HG02678 (cell line): Measurements from ENCODE around the gene TRIM60.
"Not testable (repeated sequence)": the region's sequence is repeated elsewhere in the genome, so short reads cannot be mapped to it uniquely, and the experiment has no call there.

ENCODE experiments used
- ATAC-seq: cut with Tn5 transposase; IDR thresholded peaks from one replicate; pipeline ENCODE4 v1.9.1; 2021; ENCODE audit warnings: mild to moderate bottlenecking, moderate library complexity; ENCODE audit not compliant: unreplicated experiment

The TRIM60 gene

DNA sequence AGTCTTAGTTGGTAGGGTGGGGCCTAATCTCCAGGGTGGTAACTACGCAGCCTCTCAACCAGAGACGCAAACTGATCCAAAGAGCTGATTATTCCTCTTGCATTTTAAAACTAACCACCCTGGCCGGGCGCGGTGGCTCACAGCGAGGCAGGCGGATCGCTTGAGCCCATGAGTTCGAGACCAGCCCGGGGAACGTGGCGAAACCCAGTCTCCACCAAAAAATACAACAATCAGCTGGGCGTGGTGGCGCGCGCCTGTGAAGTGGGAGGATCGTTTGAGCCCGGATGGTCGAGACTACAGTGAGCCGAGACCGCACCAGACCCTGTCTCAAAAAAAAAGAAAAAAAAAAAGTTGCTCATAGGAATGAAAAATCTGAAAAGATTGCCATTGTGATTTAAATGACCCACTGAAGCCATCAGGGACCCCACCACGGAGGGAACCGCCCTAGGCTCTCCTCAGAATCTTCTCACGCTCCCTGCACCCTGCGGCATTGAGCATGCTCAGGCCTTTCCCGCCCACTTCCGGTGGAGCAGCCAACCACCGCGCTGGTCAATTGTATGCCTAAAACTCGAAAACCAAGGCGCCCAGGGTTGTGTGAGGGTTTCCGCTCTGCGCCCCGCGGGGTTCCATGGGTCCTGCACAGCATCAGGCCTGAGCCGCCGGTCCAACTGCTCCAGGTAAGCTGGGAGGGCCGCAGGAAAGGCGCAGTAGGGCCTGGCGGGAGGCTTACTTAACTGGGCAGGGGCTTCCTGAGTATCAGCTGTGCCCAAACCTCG is at the start of gene TRIM60:
Gene TRIM60 (plus strand): TSS at position 564 of the 776 bp plus-strand sequence. CDS start 8,074 bp downstream, outside the sequence.
- no peak for ATAC-seq

DNA sequence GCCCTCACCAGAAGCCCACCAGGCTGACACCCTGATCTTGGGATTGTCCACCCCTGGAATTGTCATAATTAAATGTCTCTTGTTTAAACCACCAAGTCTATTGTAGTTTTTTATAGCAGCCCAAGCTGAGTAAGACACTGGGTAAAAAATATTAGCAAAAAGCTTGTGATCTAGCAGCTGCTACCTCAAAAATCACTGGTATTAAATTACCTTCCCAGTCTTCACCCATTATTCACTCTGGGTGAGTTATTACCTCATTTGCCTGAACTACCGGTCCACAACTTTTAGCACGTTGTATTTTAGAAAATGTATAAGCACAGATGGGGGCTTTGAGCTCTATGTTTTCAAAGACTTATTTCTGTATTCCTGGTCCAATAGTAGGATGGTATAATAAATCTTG is 42.3 kb upstream of the TRIM60 start:
- ATAC-seq, result no peak

GRCh38 chr4:164990786-164991185 is 41.0 kb upstream of the TRIM60 start:
- ATAC-seq, result not testable (repeated sequence)

DNA sequence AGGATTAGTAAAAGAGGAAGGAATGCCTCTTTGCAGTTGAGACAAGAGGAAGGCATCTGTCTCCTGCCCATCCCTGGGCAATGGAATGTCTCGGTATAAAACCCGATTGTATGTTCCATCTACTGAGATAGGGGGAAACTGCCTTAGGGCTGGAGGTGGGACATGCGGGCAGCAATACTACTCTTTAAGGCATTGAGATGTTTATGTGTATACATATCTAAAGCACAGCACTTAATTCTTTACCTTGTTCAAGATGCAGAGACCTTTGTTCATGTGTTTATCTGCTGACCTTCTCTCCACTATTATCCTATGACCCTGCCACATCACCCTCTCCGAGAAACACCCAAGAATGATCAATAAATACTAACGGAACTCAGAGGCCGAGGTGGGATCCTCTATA is 35.7 kb upstream of the TRIM60 start:
- ATAC-seq, result not testable (repeated sequence)

DNA sequence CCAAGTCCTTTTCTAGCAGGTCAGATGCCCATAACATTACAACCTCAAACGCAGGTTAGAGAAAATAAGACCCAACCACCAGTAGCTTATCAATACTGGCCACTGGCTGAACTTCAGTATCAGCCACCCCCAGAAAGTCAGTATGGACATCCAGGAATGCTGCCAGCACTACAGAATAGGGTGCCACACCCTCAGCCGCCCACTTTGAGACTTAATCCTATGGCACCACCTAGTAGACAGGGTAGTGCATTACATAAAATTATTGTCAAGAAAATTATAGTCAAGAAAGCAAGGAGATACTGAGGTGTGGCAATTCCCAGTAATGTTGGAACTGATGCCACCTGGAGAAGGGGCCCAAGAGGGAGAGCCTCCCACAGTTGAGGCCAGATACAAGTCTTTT is 34.5 kb upstream of the TRIM60 start:
- ATAC-seq, result peak; percentile 47

DNA sequence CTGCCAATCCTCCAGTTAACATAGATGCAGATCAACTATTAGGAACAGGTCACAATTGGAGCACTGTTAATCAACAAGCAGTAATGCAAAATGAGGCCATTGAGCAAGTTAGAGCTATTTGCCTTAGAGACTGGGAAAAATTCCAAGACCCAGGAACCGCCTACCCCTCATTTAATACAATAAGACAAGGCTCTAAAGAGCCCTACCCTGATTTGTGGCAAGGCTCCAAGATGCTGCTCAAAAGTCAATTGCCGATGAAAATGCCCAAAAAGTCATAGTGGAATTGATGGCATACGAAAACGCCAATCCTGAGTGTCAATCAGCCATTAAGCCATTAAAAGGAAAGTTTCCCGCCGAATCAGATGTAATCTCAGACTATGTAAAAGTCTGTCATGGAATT is 33.9 kb upstream of the TRIM60 start:
- ATAC-seq, result no peak

DNA sequence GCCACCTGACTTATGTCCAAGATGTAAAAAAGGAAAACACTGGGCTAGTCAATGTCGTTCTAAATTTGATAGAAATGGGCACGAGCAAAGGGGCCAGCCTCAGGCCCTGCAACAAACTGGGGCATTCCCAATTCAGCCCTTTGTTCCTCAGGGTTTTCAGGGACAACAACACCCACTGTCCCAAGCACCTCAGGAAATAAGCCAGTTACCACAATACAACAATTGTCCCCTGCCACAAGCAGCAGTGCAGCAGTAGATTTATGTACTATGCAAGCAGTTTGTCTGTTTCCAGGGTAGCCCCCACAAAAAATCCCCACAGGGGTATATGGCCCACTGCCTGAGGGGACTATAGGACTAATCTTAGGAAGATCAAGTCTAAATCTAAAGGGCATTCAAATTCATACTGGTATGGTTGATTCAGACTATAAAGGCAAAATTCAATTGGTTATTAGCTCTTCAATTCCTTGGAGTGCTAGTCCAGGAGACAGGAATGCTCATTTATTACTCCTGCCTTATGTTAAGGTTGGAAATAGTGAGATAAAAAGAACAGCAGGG is 33.2 kb upstream of the TRIM60 start:
- ATAC-seq, result not testable (repeated sequence)

DNA sequence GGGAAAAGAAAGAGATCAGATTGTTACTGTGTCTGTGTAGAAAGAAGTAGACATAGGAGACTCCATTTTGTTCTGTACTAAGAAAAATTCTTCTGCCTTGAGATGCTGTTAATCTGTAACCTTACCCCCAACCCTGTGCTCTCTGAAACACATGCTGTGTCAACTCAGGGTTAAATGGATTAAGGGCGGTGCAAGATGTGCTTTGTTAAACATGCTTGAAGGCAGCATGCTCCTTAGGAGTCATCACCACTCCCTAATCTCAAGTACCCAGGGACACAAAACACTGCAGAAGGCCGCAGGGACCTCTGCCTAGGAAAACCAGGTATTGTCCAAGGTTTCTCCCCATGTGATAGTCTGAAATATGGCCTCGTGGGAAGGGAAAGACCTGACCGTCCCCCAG is 29.8 kb upstream of the TRIM60 start:
- ATAC-seq, result not testable (repeated sequence)

GRCh38 chr4:165005352-165005925 is 26.4 kb upstream of the TRIM60 start:
- ATAC-seq, result no peak

DNA sequence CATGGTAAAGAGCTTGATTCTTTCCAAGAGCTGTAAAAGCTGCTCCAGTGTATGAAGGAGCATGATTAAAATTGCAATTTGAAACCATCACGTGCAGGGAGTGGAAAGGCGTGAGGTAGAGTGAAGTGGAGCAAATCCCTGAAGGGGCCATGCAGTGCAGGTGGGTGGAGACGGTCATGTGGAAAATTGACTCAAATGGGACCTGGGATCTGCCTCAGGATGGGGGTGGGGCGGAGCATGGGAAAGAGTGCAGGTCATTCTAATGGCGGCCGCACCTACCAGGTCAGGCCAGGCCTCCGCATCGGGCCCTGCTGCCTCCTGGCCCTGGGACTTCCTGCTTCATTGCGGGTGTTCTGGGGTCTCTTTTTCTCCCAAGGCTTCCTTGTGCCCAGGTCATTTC is 25.3 kb upstream of the TRIM60 start:
- ATAC-seq, result no peak

GRCh38 chr4:165006886-165007285 is 24.9 kb upstream of the TRIM60 start:
- ATAC-seq, result no peak

DNA sequence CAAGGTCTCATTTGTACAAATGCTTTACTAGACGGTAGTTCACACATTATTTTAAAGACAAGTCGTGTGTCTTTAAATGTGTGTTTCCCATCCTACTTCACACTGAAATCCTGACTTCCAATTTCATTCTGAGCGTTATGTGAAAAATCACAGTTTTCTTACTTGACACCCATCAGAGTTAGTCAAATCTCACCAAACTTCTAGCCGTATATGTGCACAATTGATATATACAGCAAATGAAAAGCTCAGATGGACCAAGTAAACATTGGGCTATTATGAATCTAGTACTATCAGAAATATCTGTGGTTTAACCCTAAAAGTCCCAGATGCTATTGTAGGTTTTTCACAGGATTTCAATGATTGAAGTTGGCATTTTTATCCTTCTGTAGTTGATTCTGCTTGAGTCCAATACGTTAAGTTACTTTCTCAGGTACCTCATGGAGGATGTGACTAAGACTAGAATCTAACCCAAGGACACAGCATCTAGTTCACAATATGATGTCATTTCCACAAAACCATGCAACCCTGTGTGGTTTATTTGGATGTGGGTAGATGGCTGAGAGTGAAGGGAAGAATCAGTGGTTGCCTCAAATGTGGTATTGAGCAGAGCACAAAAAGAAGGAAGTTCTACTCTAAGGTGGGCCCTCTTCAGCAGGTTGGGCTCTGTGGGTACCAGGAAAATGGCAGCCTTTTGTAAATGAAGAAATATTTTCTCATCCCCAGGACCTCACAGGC is 22.1 kb upstream of the TRIM60 start:
- no peak for ATAC-seq

DNA sequence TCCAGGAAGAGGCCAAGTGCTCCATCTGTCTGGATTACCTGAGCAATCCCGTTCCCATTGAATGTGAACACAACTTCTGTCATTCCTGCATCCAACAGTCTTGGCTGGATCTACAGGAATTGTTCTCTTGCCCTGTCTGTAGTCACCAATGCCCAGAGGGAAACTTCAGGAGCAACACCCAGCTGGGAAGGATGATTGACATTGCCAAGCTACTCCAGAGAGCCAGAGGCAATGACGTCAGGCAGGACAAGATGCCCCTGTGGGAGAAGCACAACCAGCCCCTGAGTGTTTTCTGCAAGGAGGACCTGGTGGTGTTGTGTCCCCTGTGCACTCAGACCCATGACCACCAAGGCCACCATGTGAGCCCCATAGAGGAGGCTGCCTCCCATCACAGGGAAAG is 21.3 kb upstream of the TRIM60 start:
- ATAC-seq, result no peak

GRCh38 chr4:165010991-165011390 is 20.8 kb upstream of the TRIM60 start:
- no peak for ATAC-seq

DNA sequence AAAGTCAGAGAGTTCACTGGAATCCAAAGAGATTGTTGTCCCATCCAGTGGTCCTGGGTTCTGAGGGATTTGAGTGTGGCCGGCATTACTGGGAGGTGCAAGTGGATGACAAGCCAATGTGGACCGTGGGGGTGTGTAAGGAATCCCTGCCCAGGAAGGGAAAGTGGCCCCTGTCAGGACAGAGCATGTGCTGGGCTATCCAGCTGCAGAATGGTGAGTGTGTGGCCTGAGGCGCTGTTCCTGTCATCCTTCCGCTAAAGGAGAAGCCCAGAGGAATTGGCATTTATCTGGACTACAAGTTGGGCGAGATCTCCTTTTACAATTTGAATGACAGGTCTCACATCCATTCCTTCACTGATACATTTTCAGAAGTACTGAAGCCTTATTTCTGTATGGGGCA is 20.4 kb upstream of the TRIM60 start:
- ATAC-seq, result no peak

DNA sequence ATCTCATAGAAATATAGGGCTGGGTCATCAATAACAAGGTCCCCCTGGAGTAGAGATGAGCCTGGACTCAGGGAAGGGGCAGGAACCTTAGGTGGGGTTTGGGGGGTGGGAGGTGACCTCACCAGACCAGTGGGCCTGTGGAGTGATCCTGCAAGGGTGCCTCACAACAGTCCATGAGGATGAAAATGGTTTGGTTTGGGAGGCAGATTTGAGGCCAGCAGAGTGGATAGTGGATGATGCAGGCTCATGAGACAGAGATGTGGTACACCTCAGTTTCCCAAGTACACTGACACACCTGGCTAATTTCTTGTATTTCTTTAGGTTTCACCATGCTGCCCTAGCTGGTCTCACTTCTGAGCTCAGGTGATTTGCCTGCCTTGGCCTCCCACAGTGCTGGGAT is 18.1 kb upstream of the TRIM60 start:
- no peak for ATAC-seq

GRCh38 chr4:165016971-165017370 is 14.8 kb upstream of the TRIM60 start:
- no peak for ATAC-seq

GRCh38 chr4:165019995-165020394 is 11.8 kb upstream of the TRIM60 start:
- not testable (repeated sequence) for ATAC-seq

DNA sequence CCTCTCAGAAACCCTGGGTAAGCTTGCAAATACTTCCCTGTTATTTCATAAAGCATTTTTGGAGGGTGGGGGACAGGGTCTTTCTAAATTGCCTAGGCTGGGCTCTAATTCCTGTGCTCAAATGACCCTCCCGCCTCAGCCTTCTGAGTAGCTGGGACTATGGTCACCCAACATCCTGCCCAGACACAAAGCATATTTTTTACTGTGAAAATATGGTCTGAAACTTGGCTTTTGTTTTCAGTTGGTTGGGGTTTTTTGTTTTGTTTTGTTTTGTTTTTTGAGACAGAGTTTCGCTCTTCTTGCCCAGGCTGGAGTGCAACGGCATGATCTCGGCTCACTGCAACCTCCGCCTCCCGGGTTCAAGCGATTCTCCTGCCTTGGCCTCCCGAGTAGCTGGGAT is 6.0 kb upstream of the TRIM60 start:
- ATAC-seq, result not testable (repeated sequence)

DNA sequence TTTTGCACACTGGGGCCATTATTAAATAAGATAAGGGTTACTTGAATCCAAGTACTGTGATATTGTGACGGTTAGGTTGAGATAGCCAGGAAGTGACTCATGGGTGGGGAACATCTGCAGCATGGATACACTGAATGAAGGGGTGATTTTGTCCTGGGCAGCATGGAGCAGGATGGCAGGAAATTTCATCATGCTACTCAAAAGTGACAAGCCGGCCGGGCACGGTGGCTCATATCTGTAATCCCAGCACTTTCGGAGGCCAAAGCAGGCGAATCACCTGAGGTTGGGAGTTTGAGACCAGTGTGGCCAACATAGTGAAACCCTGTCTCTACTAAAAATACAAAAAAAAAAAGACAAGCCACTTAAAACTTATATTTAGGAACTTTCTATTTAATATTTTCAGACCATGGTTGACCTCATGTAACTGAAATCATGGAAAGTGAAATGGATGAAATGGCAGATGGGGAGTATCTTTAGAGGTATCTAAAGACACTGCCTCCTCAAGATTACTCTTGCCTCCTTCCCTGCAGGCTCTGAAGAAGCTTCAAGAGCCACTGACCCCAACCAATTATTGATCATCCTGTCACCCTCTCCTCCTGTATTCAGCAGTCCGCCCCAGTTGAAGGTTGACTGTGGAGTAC is 3.9 kb upstream of the TRIM60 start:
- no peak for ATAC-seq

- ATAC-seq, result no peak
Measured at GRCh38 chr4:165048170-165048569, 16.4 kb downstream of the TRIM60 start.
